Caco-2 (cell line): ENCODE data around the gene NSUN2. TPM values are rescaled to one million over a fixed set of nuclear protein-coding genes. Genes with fewer than 3 reads are reported as not detected.

Source experiments
- BruUV-seq: library from RNA; stranded (reverse); fragments of 400-500 nt; replicated peaks from 2 replicates; lab custom pipeline; 2021; lab: Mats Ljungman, UMichigan
- CTCF ChIA-PET: fragments of 300-600 bp; sonication (Branson Sonifier 250); formaldehyde crosslinking; loops from one replicate; lab custom pipeline; 2022; ENCODE audit warnings: antibody characterized with exemption; lab: Charles Lee
- POLR2A ChIA-PET: fragments of 300-600 bp; sonication (Branson Sonifier 250); formaldehyde crosslinking; loops from one replicate; lab custom pipeline; 2022; ENCODE audit warnings: antibody characterized with exemption; lab: Charles Lee
- DNase-seq, 2 experiments: peaks; one replicate each; pipeline versions ENCODE4 v3.0.0 to v3.0.0-alpha.2; 2020 to 2022
- H3K27me3 ChIP-seq: replicated peaks from 2 replicates; pipeline ENCODE4 v1.6.0; 2011; ENCODE audit warnings: low read length; ENCODE audit not compliant: control insufficient read depth, insufficient read depth
- H3K36me3 ChIP-seq: 2 replicates; pipeline ENCODE4 v1.5.1; 2011; ENCODE audit warnings: low read length; ENCODE audit not compliant: control insufficient read depth, insufficient read depth
- H3K4me1 ChIP-seq: fragments of 250-450 bp; sonication (Bioruptor Pico); 2 replicates; pipeline ENCODE4 v1.5.1; 2020; ENCODE audit warnings: mild to moderate bottlenecking
- H3K4me3 ChIP-seq: 2 replicates; pipeline ENCODE4 v1.5.1; 2011; ENCODE audit warnings: low read depth, mild to moderate bottlenecking, control low read depth, low read length
- H3K9me3 ChIP-seq: fragments of 250-450 bp; sonication (Bioruptor Pico); 2 replicates; pipeline ENCODE4 v1.5.1; 2020; ENCODE audit warnings: mild to moderate bottlenecking, moderate library complexity
- H3K27ac Mint-ChIP-seq: one replicate; pipeline ENCODE4 v1.8.0; 2022; ENCODE audit warnings: mixed read lengths; ENCODE audit not compliant: unreplicated experiment
- H3K27me3 Mint-ChIP-seq: one replicate; pipeline ENCODE4 v1.8.0; 2022; ENCODE audit warnings: mixed read lengths; ENCODE audit not compliant: insufficient read depth, unreplicated experiment
- H3K36me3 Mint-ChIP-seq: one replicate; pipeline ENCODE4 v1.8.0; 2022; ENCODE audit warnings: mild to moderate bottlenecking, mixed read lengths; ENCODE audit not compliant: insufficient read depth, unreplicated experiment
- H3K4me1 Mint-ChIP-seq: one replicate; pipeline ENCODE4 v1.8.0; 2022; ENCODE audit warnings: low read depth, mixed read lengths; ENCODE audit not compliant: unreplicated experiment
- H3K4me3 Mint-ChIP-seq: one replicate; pipeline ENCODE4 v1.8.0; 2022; ENCODE audit warnings: mild to moderate bottlenecking, moderate library complexity, mixed read lengths; ENCODE audit not compliant: unreplicated experiment
- H3K9me3 Mint-ChIP-seq: one replicate; pipeline ENCODE4 v1.8.0; 2022; ENCODE audit warnings: mixed read lengths; ENCODE audit not compliant: unreplicated experiment
- CTCF ChIP-seq, 2 experiments: fragments of 200-600 bp in 1 of 2; IDR thresholded peaks; 1 replicate in 1 of 2; 2 replicates in 1 of 2; pipeline versions ENCODE4 v1.5.1 to v1.8.0; 2011 to 2022; ENCODE audit warnings: antibody characterized with exemption in 1 of 2, control low read depth in 1 of 2, inconsistent platforms in 1 of 2, low read depth in 1 of 2, low read length in 1 of 2, mild to moderate bottlenecking in 1 of 2, moderate library complexity in 1 of 2; ENCODE audit not compliant: insufficient read depth in 1 of 2, severe bottlenecking in 1 of 2, unreplicated experiment in 1 of 2
- intact Hi-C: fragments of 100-400 bp; cut with micrococcal nuclease; formaldehyde crosslinking; loops from one replicate; pipeline ENCODE4 v1.10.0; 2022; ENCODE audit not compliant: unreplicated experiment
- total RNA-seq: library from RNA; stranded (reverse); gene quantifications from 2 replicates; pipeline ENCODE4 v1.2.3, GENCODE V29; 2022

NSUN2 gene
- total RNA-seq, 1 experiment from 2014 or later: 93.8 TPM

- intact Hi-C loops: loop anchor here (10.0 kb wide), 1 partner anchor 196 kb away; the partner anchor contains the start of gene MED10
- Histone ChIP-seq H3K4me1 (no peaks in the 10 kb centered on the region), H3K4me3 (no peak overlapping the region), H3K27me3 (no peaks in the 10 kb centered on the region), H3K9me3 (no peaks in the 10 kb centered on the region), H3K36me3 (no peaks in the 10 kb centered on the region)
- TF ChIP-seq CTCF (IDR thresholded peaks at IDR 0.05; ENCODE audit: insufficient read depth in 1 of 2, low read depth in 1 of 2, low read length in 1 of 2, severe bottlenecking in 1 of 2, unreplicated experiment in 1 of 2): no peak
- Mint-ChIP-seq H3K36me3 (no peaks in the 10 kb centered on the region), H3K27ac (no peak overlapping the region), H3K27me3 (peaks cover 11% of the 10 kb centered on the region), H3K9me3 (peaks cover 9% of the 10 kb centered on the region), H3K4me3 (no peak overlapping the region), H3K4me1 (no peaks in the 10 kb centered on the region)
- POLR2A ChIA-PET: no interaction called here
- CTCF ChIA-PET: no interaction called here
- DNase-seq: no peak
- no TSS peak for BruUV-seq
These were observed 62.3 kb downstream of the NSUN2 start for GRCh38 chr5:6570530-6570929.

GRCh38 chr5:6568889-6569288 lies 64.0 kb downstream of the NSUN2 start:
- no peaks in the 10 kb centered on the region for H3K36me3 ChIP-seq
- Mint-ChIP-seq H3K9me3 (peaks cover 9% of the 10 kb centered on the region), H3K36me3 (no peaks in the 10 kb centered on the region), H3K4me1 (no peaks in the 10 kb centered on the region), H3K27ac (no peak overlapping the region), H3K4me3 (no peak overlapping the region), H3K27me3 (peaks cover 9% of the 10 kb centered on the region)
- BruUV-seq: no TSS peak
- no peaks in the 10 kb centered on the region for H3K27me3 ChIP-seq
- intact Hi-C loops: no loop called here
- CTCF ChIA-PET: no interaction called here
- no peak for TF ChIP-seq CTCF (IDR thresholded peaks at IDR 0.05; ENCODE audit: insufficient read depth in 1 of 2, low read depth in 1 of 2, low read length in 1 of 2, severe bottlenecking in 1 of 2, unreplicated experiment in 1 of 2)
- H3K4me3 ChIP-seq: no peak overlapping the region
- POLR2A ChIA-PET: no interaction called here
- no peaks in the 10 kb centered on the region for H3K4me1 ChIP-seq
- no peaks in the 10 kb centered on the region for H3K9me3 ChIP-seq
- DNase-seq: no peak

GRCh38 chr5:6568383-6568782 lies 64.5 kb downstream of the NSUN2 start:
- peaks cover 9% of the 10 kb centered on the region for H3K9me3 Mint-ChIP-seq
- ChIA-PET CTCF (no interaction called here), POLR2A (no interaction called here)
- H3K4me1 Mint-ChIP-seq: no peaks in the 10 kb centered on the region
- Histone ChIP-seq H3K36me3 (no peaks in the 10 kb centered on the region), H3K4me1 (no peaks in the 10 kb centered on the region), H3K4me3 (no peak overlapping the region), H3K9me3 (no peaks in the 10 kb centered on the region), H3K27me3 (no peaks in the 10 kb centered on the region)
- no peak for DNase-seq
- H3K36me3 Mint-ChIP-seq: no peaks in the 10 kb centered on the region
- no peak overlapping the region for H3K27ac Mint-ChIP-seq
- intact Hi-C loops: no loop called here
- peaks cover 9% of the 10 kb centered on the region for H3K27me3 Mint-ChIP-seq
- H3K4me3 Mint-ChIP-seq: no peak overlapping the region
- TF ChIP-seq CTCF (IDR thresholded peaks at IDR 0.05; ENCODE audit: insufficient read depth in 1 of 2, low read depth in 1 of 2, low read length in 1 of 2, severe bottlenecking in 1 of 2, unreplicated experiment in 1 of 2): no peak
- BruUV-seq: no TSS peak
